Measurements from ENCODE around the gene RAPGEF1. TPM values are rescaled to one million over a fixed set of nuclear protein-coding genes. Genes with fewer than 3 reads are reported as not detected.

Gene RAPGEF1
- total and polyA plus RNA-seq, 2 donors (not counting 1 experiment from before 2014, with no cell fraction given) = 33.3 to 42.8 TPM

DNA sequence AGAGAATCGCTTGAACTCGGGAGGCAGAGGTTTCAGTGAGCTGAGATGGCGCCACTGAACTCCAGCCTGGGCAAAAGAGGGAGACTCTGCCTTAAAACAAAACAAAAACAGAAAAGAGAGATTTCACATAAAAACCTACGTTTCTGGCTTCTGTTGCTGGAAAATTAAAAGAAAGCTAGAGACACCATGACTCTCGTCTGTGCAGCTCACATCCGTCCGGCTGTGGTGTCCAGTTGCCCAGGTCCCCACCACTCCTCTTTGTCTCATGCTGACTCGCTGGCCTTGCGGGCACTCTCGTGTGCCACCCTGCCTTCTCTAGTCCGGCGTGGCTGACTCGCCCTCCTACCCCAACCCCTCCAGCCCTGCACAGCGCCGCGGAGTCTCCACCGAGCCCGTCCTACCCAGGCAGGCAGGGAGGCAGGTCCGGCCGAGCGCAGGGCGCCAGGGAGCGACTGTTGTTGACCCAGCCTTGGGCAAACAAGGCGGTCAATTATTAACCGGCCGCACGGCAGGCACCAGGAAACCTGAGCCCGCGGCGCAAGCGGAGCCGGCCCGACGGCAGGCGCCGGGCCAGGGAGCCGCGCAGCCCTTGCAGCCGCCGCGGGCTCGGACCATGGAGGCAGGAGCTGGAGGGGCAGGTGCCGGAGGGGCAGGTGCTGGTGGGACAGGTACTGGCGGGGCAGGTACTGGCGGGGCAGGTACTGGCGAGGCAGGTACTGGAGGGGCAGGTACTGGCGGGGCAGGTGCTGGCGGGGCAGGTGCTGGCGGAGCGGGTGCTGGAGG lies 194.7 kb downstream of the RAPGEF1 start, which contains the start of gene PRRT1B:
Gene PRRT1B, plus strand, starts transcription at position 521 of the 783 bp plus-strand sequence. Its CDS starts 93 bp downstream, at position 614.
- Histone ChIP-seq H3K4me3 (replicated peaks in 1 of 4; ENCODE audit: control extremely low read depth in 1 of 4, insufficient read depth in 1 of 4, low read depth in 3 of 4, low read length in 4 of 4) (no peak within 1 kb of the TSS), H3K79me2 (ENCODE audit: control insufficient read depth, insufficient read depth, low read length) (no peaks in the 10 kb centered on the region), H3K36me3 (ENCODE audit: control insufficient read depth, insufficient read depth, low read length) (no peaks in the 10 kb centered on the region), H2AFZ (ENCODE audit: low read length) (no peak within 1 kb of the TSS), H3K9me3 (ENCODE audit: control insufficient read depth, insufficient read depth, low read depth, low read length) (no peaks in the 10 kb centered on the region), H3K27me3 (ENCODE audit: control insufficient read depth, insufficient read depth, low read length) (peaks cover 37% of the 10 kb centered on the region), H3K4me2 (ENCODE audit: extremely low read depth, insufficient read depth, low read length) (no peak within 1 kb of the TSS), H4K20me1 (ENCODE audit: control insufficient read depth, extremely low read depth, insufficient read depth, low read length) (no peaks in the 10 kb centered on the region), H3K4me1 (ENCODE audit: control insufficient read depth, extremely low read depth, insufficient read depth, low read length) (no peaks in the 10 kb centered on the region), H3K27ac (ENCODE audit: insufficient read depth, low read length) (no peak within 1 kb of the TSS), H3K9ac (ENCODE audit: insufficient read depth, low read length) (no peak within 1 kb of the TSS)
- no peak for DNase-seq (ENCODE audit: low read depth in 2 of 2)
- TF ChIP-seq, protein P1, sequence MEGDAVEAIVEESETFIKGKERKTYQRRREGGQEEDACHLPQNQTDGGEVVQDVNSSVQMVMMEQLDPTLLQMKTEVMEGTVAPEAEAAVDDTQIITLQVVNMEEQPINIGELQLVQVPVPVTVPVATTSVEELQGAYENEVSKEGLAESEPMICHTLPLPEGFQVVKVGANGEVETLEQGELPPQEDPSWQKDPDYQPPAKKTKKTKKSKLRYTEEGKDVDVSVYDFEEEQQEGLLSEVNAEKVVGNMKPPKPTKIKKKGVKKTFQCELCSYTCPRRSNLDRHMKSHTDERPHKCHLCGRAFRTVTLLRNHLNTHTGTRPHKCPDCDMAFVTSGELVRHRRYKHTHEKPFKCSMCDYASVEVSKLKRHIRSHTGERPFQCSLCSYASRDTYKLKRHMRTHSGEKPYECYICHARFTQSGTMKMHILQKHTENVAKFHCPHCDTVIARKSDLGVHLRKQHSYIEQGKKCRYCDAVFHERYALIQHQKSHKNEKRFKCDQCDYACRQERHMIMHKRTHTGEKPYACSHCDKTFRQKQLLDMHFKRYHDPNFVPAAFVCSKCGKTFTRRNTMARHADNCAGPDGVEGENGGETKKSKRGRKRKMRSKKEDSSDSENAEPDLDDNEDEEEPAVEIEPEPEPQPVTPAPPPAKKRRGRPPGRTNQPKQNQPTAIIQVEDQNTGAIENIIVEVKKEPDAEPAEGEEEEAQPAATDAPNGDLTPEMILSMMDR (conservative IDR thresholded peaks at IDR 0.05 in 1 of 2, IDR thresholded peaks at IDR 0.05 in 1 of 2; ENCODE audit: low read depth in 1 of 2, low read length in 2 of 2) = no peak
- TF ChIP-seq EZH2 (IDR thresholded peaks at IDR 0.05; ENCODE audit: low read length, missing control alignments) = peak; percentile 91

DNA sequence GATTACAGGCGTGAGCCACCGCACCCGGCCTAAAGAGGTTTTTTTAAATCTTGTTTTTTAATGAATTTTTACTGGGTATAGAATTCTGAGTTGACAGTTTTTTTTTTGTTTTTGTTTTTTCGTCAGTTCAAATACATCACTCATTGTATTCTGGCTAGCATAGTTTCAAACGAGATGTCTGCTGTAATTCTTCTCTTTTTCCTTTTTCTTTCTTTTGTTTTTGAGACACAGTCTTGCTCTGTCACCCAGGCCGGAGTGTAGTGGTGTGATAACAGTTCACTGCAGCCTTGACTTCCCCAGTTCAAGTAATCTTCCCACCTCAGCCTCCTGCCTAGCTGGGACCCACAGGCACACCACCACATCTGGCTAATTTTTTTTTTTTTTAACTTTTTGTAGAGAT lies 196.7 kb downstream of the RAPGEF1 start:
- no peak overlapping the region for H3K4me3 ChIP-seq (replicated peaks in 1 of 4; ENCODE audit: control extremely low read depth in 1 of 4, insufficient read depth in 1 of 4, low read depth in 3 of 4, low read length in 4 of 4)
- TF ChIP-seq EZH2 (IDR thresholded peaks at IDR 0.05; ENCODE audit: low read length, missing control alignments) = no peak
- TF ChIP-seq, protein P1 (conservative IDR thresholded peaks at IDR 0.05 in 1 of 2, IDR thresholded peaks at IDR 0.05 in 1 of 2; ENCODE audit: low read depth in 1 of 2, low read length in 2 of 2) = no peak
- no peak overlapping the region for H3K9ac ChIP-seq (ENCODE audit: insufficient read depth, low read length)
- no peaks in the 10 kb centered on the region for H4K20me1 ChIP-seq (ENCODE audit: control insufficient read depth, extremely low read depth, insufficient read depth, low read length)
- H2AFZ ChIP-seq (ENCODE audit: low read length) = no peak overlapping the region
- H3K36me3 ChIP-seq (ENCODE audit: control insufficient read depth, insufficient read depth, low read length) = no peaks in the 10 kb centered on the region
- no peak for DNase-seq (ENCODE audit: low read depth in 2 of 2)
- H3K4me1 ChIP-seq (ENCODE audit: control insufficient read depth, extremely low read depth, insufficient read depth, low read length) = no peaks in the 10 kb centered on the region
- H3K4me2 ChIP-seq (ENCODE audit: extremely low read depth, insufficient read depth, low read length) = no peak overlapping the region
- H3K79me2 ChIP-seq (ENCODE audit: control insufficient read depth, insufficient read depth, low read length) = no peaks in the 10 kb centered on the region
- no peak overlapping the region for H3K27ac ChIP-seq (ENCODE audit: insufficient read depth, low read length)
- peaks cover 33% of the 10 kb centered on the region for H3K27me3 ChIP-seq (ENCODE audit: control insufficient read depth, insufficient read depth, low read length)
- no peaks in the 10 kb centered on the region for H3K9me3 ChIP-seq (ENCODE audit: control insufficient read depth, insufficient read depth, low read depth, low read length)

DNA sequence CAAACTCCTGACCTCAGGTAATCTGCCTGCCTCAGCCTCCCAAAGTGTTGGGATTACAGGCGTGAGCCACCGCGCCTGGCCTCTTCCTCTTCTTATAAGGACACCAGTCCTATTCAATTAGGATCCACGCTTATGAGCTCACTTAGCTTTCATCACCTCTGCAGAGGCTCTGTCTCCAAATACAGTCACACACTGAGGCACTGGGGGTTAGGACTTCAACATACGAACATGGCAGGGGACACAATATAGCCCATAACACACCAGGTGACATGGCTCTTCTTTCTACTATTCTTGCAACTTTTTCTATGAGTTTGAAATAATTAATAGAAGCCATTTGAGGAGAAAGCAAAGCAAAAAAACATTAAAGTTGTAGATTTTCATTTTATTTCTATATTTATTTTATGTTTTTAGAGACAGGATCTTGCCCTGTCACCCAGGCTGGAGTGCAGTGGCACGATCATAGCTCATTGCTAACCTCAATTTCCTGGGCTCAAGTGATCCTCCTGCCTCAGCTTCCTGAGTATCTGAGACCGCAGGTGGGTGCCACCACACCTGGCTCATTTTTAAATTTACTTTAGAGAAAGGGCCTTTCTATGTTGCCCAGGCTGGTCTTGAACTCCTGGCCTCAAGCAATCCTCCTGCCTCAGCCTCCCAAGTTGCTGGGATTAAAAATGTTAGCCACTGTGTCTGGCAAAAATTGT lies 200.5 kb downstream of the RAPGEF1 start:
- no peak overlapping the region for H2AFZ ChIP-seq (ENCODE audit: low read length)
- peaks cover 9% of the 10 kb centered on the region for H3K27me3 ChIP-seq (ENCODE audit: control insufficient read depth, insufficient read depth, low read length)
- H3K4me3 ChIP-seq (replicated peaks in 1 of 4; ENCODE audit: control extremely low read depth in 1 of 4, insufficient read depth in 1 of 4, low read depth in 3 of 4, low read length in 4 of 4) = no peak overlapping the region
- H3K9ac ChIP-seq (ENCODE audit: insufficient read depth, low read length) = no peak overlapping the region
- no peaks in the 10 kb centered on the region for H3K4me1 ChIP-seq (ENCODE audit: control insufficient read depth, extremely low read depth, insufficient read depth, low read length)
- DNase-seq (ENCODE audit: low read depth in 2 of 2) = no peak
- H3K4me2 ChIP-seq (ENCODE audit: extremely low read depth, insufficient read depth, low read length) = no peak overlapping the region
- no peak overlapping the region for H3K27ac ChIP-seq (ENCODE audit: insufficient read depth, low read length)
- H3K9me3 ChIP-seq (ENCODE audit: control insufficient read depth, insufficient read depth, low read depth, low read length) = no peaks in the 10 kb centered on the region
- no peak for TF ChIP-seq EZH2 (IDR thresholded peaks at IDR 0.05; ENCODE audit: low read length, missing control alignments)
- TF ChIP-seq, protein P1 (conservative IDR thresholded peaks at IDR 0.05 in 1 of 2, IDR thresholded peaks at IDR 0.05 in 1 of 2; ENCODE audit: low read depth in 1 of 2, low read length in 2 of 2) = no peak
- H3K79me2 ChIP-seq (ENCODE audit: control insufficient read depth, insufficient read depth, low read length) = no peaks in the 10 kb centered on the region
- no peaks in the 10 kb centered on the region for H3K36me3 ChIP-seq (ENCODE audit: control insufficient read depth, insufficient read depth, low read length)
- H4K20me1 ChIP-seq (ENCODE audit: control insufficient read depth, extremely low read depth, insufficient read depth, low read length) = no peaks in the 10 kb centered on the region

Measured in fibroblast of lung (primary cell).